GM19452 (cell line): Measurements from ENCODE around the gene PRKAA2.

Experiments used
- ATAC-seq: cut with Tn5 transposase; IDR thresholded peaks from one replicate; pipeline ENCODE4 v1.9.1; 2021; ENCODE audit not compliant: unreplicated experiment

The PRKAA2 gene

DNA sequence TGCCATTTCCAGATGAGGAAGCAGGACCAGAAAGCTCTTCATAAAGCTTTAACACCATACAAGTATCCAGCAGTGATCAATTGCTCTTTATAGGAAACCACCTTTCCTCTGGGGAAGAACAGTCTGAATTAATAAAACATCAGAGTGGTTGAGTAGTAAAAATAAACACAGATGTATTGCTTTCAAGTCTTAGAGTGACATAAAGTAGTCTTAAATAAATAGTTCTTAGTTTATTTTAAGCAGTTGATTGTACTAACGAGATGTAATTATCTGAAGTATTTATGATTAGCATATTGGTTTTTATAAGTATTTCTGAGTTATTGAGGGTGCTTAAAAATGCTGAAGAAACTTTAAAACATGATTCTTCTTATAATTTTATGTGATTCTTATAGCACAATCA, 67.0 kb downstream of the PRKAA2 start:
- no peak for ATAC-seq

- no peak for ATAC-seq
Observed at GRCh38 chr1:56713112-56713511, 68.0 kb downstream of the PRKAA2 start.

- ATAC-seq = no peak
Observed at GRCh38 chr1:56715156-56715555, 70.0 kb downstream of the PRKAA2 start.

- no peak for ATAC-seq
Observed at GRCh38 chr1:56719171-56719570, 74.1 kb downstream of the PRKAA2 start.

- ATAC-seq = no peak
Observed at GRCh38 chr1:56726706-56727105, 81.6 kb downstream of the PRKAA2 start.

GRCh38 chr1:56728964-56729363, 83.8 kb downstream of the PRKAA2 start:
- ATAC-seq = no peak

- ATAC-seq = no peak
Observed at GRCh38 chr1:56745231-56745630, 100.1 kb downstream of the PRKAA2 start.

DNA sequence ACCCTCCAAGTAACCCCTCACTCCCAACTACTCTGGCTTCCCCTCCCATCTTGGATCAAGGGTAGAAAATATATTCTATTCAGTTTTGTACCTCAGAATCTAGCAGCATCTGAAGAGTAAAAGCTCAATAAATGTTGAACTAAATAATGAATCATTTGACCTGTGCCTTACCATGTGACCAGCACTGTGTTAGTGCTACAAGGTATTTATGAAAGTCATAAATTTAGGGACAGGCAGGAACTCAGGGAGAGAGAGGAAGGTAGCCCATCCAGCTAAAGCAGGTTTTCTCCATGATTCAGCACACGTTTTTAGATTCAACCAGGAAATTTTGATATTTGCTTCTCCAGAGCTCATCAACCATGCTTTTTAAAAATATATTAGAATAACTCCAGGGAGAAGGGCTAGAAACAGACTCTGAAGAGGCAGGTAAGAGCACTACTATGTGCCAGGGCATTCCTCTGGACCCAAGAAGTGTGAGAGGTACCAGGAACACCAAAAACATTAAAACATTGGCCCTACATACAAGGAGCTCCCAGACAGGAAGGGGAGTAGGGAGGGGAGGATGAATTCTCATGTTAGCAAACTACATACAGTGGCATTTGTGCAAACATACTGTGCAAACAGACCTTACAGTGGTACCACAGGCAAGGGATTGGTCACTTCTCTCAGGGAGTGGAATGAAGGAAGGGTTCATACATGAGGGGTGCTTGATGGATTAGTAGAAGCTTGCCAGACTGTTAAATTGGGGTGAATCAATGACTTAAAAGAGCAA, 109.8 kb downstream of the PRKAA2 start:
- no peak for ATAC-seq

DNA sequence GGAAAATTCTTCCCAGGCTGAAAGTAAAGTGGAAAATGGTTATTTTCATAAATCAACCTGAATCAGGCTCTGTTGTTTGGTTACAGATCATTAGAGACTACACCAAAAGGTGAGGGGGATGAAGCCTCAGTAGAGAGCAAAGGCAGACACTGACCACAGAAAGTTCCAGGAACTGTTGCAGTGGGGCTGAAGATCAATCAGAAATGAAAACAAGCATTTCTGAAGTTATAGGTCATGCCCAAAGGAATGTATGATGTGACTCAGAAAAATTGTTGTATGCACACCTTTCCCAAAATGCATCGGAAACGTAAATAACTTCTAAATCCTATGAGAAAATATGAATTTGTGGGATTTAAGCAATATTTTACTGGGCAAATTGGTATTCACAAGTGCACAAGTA, 110.8 kb downstream of the PRKAA2 start:
- ATAC-seq = no peak

- ATAC-seq = no peak
Observed at GRCh38 chr1:56758135-56758534, 113.0 kb downstream of the PRKAA2 start.

DNA sequence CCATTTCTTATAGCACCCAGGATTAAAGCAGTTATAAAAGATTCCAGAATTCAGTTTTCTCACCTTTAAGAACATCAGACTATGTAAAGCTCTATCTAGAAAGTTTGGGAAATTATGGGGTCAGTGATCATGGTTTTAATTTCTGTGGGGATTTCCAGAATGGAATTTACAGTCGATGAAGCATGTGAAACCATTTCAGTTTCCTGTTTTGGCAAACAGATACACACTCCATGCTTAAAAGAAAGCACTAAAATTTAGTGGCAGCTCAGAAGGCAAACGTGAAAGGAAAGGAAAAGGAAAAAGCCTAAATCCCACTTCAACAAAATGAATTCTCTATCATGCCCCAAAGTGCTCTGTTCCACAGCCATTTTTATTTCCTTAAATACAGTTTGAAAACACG, 113.7 kb downstream of the PRKAA2 start:
- ATAC-seq = no peak
